CD4-positive, alpha-beta T cell treated with Interleukin-1 beta for 1 hour (primary cell): Measurements from ENCODE around the gene ADAM30.
"Not testable (repeated sequence)": the region's sequence is repeated elsewhere in the genome, so short reads cannot be mapped to it uniquely, and the experiment has no call there.

ENCODE experiments used
- DNase-seq, 2 donors: peaks; one replicate each; pipeline ENCODE4 v3.0.0-alpha.2; 2020 to 2022

ADAM30 gene

DNA sequence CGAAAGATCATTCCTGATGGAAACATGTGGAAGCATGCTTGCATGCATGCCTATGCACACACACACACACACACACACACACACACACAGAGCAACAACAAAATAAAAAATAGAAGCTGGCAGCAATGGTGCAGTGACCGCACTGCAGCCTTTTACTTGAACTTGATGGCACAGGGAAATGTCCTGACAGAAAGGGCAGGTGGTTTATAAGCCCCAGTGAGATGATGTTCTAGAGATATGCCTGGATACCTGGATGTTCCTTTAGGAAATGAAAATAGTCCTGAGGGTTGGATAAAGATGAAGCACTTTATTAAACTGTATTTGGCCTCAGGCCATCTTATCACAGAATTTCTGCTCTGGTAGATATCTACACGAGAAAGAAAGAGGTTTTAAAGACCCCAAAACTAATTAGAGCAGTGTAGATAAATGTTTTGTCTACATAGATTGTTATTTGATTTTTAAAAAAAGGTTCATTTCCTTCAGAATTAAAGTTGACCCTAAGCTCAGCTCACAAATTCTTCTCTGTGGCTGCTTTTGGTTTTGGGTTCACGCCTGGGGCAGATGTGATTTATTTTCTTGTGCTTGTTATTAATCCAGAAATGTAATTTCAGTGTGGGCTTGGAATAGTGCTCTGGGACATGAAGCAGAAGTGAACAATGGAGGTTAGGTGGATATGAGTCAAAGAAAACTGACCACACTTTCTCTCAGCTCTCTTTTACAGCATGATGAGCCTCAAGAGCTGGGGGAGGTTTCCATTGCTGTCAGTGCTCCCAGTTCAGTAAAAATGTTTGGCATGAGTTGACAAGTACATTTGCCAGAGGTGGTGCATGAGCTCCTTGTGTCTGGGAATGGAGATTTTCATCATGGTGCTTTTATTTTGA lies 22.9 kb downstream of the ADAM30 start:
- no peak for DNase-seq

DNA sequence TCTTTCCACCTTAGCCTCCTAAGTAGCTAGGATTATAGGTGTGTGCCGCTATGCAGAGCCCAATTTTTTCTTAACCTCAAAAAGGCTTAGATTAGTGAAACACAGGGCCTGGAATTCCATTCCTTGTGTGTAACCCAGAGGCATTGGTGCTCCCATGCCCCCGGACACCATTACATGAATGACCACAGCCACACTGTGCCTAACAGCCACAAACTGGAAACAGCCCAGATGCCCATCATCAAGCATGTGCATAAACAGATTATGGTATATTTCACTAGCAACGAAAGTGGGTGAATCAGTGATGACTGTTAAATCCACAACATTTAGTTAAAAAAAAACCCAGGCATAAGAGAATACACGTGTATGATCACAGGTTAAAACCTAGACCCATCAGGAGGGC lies 24.4 kb downstream of the ADAM30 start:
- no peak for DNase-seq

DNA sequence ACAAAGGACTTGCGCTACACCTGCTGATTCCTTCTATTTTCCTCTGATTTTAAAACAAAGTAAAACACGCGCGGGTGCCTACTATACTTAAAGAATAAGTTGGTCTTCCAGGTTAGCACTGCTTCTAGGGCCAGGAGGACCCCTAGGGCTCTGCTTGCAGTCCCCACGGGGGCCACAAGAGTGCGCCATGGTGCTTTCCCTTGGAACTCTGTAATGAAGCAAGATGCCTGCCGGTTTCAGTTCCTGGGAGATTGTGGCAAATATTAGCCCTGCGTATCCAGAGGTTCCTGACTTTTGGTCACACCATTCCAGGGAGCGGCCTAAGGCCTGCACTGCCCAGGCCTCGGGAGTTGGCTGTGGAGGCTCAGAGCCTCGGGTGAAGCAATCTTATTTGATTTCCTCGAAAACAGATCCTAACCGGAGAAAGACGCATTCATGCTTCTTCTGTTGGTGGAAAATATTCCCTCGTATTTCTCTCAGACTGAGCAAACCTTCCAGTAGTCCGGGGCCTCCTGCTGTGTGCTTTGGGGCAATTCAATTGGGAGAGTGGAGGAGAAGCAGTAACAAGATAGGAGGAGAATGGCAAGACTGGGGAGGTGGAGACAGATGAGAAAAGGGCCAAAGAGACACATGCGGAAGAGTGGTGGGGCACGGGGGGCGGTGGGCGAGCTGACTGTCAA lies 25.3 kb downstream of the ADAM30 start:
- peak; percentile 45 to 56 for DNase-seq

DNA sequence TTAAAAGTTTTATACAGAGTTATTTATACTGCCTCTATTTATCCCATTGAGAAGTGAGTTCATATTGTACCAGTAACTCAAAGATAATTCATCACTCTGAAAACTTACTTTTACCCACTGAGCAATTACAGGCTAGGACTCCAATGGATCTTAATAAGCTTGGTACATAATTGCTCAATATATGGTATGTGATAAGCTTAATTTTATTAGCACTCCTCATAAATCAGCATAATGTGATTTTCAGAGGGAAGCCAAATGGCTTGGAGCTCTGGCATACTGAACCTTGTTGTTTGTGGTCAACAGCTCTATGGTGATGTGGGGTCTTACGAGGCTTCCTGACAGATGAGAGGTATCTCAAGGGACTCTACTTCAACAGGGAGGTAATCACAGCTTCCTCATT lies 26.3 kb downstream of the ADAM30 start:
- no peak for DNase-seq

DNA sequence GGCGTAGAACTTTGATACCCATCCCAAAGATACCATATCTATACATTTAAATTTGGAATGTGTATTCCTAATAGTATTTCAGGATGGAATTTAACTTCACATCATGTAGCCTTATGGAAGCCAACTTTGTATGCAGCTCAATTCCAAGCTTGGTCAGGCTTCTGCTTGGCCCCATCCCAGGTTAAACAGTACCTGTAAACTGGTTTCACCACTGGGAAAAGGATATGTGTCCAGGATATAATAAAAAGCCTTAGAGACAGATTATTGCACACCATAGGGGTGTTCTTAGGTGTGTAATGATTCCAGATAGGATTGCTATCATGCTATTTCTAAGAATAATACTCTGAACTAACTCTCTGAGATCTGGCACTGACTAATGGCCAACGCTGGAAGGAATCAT lies 28.1 kb downstream of the ADAM30 start:
- no peak for DNase-seq

DNA sequence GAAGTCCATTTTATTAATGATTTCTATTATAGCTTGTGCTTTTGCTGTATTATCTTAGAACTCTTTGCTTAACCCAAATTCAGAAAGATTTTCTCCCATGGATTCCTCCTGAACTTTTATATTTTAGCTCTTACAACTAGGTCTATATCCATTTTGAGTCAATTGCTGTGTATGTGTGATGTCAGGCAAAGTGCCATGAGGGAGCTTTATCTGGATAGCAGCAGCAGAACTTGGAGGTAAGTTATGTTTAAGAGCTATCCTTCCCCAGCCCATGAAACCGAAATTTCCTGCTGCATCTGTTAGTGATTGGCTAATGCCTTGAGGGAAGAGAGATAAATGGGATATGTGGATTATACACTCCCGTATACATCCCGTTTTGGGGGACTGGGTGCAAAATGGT lies 29.9 kb downstream of the ADAM30 start:
- no peak for DNase-seq

DNA sequence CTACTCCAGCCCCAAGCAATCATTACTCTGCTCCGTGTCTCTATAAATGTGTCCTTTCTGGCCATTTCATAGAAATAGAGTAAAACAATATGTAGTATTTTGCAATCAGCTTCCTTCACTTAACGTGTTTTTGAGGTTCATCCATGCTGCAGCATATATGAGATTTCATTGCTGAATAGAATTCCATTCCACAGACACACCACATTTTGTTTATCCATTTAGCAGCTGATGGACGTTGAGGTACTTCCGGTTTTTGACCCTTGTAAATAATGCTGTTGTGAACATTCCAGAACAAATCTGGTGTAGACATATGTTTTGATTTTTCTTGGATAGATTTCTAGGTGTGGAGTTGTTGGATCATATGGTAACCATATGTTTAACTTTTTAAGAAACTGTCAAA lies 30.7 kb downstream of the ADAM30 start:
- no peak for DNase-seq

DNA sequence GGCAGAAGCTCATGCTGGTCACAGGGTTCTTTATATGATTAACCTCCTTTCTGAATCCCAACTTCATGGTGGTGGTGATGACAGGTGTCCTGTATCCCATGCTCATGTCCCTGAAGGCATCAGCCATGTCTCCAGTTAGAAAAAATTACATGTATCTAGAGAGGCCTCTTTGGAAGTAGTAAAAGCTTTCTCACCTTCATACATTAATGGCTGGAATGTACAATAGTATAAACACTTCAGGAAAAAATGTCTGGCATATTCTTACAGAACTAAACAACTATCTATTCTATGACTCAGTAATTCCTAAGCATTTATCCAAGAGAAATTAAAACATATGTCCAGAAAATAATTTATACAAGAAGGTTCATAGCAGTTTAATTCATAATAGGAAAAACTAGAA lies 34.0 kb downstream of the ADAM30 start:
- DNase-seq = no peak

DNA sequence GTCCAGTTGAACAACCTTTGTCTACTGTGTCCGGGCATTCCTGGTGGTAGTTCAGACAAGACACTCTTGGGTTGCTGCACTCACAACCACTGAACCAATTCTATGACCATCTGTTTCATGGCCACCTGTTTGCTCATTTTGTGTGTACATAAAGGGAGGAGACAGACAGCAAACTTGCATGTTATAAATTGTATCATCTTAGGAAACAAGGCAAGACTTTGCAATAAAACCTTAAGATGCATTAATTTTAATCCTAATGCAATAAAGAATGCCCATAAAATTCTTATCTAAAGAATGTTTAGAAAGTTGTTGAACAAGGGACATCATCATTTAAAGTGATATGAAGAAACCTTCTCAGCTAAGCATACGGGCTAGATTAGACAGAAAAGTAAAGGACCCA lies 34.8 kb downstream of the ADAM30 start:
- no peak for DNase-seq

DNA sequence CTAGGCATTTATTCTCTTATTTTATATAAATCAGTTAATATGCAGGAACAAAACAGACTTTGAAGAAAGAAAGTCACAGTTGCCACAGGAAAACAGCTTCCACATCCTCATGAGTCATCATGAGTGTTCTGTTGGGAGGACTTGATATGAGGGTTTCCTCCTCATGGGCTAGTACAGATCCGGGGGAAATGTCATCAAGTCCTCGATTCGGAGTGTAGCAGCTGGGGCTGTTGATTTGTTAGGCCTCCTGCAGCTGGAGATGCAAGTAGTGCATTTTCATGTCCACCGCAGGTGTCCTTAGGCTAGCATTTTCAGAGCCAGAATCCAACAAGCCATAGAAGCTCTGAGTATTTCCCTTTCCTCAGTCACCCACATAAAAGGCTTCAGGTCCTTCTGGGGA lies 36.7 kb downstream of the ADAM30 start:
- no peak for DNase-seq

DNA sequence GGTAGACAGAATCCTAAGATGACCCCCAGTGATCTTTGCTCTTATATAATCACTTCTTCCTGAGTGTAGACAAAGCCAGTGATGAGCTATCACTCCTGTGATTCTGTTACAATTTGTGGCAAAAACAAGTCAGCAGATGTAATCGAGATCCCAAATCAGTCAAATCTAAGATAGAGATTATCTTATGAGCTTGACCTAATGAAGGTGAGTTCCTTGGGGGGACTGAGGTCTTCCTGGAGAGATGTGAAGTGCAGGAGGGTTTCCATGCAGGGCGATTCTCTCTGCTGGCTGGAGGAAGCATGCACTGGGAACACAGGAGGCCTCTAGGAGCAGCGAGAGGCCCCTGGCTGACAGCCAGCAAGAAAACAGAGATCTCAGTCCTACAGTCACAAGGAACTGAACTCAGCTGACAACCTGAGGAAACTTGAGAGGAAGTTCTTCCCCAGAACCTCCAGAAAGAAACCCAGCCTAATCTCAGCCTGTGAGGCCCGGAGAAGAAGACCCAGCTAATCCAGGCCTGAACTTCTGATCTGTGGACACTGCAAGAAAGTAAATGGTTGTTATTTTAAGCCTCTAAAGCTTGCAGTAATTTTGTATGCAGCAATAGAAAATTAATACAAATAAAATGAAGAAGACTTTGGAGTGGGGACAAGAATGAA lies 37.6 kb downstream of the ADAM30 start:
- not testable (repeated sequence) for DNase-seq

DNA sequence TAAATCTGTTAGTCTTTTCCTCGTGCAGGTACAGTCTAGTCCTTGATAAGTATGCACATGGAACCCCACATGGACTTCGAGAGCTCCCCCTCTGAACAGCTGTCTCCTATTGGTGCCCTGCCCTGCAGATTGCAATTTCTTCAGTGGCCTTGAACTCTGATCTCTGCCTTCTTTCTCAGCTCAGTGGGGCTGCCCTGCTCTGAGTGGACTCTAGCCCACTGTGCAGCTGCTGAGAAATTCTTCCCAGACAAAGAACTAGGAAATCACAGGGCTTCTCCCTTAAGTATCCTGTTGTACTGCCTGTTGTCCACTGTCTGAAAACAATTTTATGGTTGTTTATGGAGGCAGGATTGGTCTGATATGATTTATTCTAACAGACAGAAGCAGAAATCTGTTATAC lies 38.2 kb downstream of the ADAM30 start:
- DNase-seq = no peak

DNA sequence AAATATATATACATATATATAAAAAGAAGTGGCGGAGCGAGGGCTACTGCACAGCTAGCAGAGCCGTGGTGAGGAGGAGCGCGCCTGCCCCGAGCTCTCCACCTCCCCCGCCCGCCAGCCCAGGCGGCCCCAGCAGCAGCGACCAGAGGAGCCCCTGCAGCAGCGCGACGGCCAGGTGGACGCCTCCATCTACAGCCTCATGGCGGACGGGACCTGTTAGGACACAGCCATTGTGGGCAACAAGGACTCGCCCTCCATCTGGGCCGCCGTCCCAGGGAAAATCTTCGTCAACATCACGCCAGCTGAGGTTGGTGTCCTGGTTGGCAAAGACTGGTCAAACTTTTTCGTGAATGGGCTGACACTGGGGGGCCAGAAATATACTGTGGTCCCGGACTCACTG lies 43.2 kb downstream of the ADAM30 start:
- no peak for DNase-seq

DNA sequence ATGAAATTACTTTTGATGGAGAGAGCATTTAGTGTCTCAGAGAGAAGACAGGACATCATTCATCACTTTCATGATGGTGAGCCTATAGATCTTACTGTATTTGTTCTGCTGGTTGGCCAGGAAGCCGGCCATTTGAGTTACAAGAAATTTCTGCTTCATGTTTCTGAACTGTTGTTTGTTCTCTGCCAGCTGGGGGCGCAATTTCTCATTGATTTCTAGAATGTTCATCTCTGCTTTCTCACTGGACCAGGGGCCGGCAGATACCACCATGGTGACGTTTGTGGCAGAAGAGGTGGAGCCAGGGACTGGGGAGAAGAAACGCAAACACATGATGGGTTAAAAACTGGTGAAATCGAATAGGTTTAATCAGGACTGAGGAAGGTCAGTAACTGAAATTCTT lies 52.1 kb downstream of the ADAM30 start:
- DNase-seq = not testable (repeated sequence)
